ENCODE results near the gene SNCB.

DNA sequence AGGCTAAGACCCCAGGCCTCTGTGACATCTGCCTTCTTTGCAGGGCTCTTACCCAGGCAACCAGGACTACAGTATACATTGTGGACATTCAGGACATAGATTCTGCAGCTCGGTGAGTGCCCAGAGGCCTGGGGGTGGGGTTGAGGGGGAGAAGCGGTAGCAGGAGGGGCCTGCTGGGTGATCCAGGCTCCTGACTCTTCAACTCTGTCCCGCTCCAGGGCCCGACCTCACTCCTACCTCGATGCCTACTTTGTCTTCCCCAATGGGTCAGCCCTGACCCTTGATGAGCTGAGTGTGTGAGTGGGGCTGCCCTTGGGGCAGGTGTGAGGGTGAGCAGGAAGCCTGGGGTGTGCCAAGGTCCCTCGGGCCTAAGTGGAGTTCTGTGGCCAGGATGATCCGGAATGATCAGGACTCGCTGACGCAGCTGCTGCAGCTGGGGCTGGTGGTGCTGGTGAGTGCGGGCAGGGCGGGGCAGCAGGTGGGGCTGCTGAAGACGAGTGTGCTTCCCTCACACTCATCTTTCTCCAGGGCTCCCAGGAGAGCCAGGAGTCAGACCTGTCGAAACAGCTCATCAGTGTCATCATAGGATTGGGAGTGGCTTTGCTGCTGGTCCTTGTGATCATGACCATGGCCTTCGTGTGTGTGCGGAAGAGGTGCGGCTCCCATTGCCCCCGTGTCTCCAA lies 40.2 kb downstream of the SNCB start:
- TF ChIP-seq POLR2A (IDR thresholded peaks at IDR 0.05), result no peak
- TF ChIP-seq, protein P1, sequence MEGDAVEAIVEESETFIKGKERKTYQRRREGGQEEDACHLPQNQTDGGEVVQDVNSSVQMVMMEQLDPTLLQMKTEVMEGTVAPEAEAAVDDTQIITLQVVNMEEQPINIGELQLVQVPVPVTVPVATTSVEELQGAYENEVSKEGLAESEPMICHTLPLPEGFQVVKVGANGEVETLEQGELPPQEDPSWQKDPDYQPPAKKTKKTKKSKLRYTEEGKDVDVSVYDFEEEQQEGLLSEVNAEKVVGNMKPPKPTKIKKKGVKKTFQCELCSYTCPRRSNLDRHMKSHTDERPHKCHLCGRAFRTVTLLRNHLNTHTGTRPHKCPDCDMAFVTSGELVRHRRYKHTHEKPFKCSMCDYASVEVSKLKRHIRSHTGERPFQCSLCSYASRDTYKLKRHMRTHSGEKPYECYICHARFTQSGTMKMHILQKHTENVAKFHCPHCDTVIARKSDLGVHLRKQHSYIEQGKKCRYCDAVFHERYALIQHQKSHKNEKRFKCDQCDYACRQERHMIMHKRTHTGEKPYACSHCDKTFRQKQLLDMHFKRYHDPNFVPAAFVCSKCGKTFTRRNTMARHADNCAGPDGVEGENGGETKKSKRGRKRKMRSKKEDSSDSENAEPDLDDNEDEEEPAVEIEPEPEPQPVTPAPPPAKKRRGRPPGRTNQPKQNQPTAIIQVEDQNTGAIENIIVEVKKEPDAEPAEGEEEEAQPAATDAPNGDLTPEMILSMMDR (IDR thresholded peaks at IDR 0.05), result no peak
